Thyroid gland (tissue), 4 donors: ENCODE measurements around the gene PROKR1. TPM values are rescaled to one million over a fixed set of nuclear protein-coding genes. Genes with fewer than 3 reads are reported as not detected.

Source experiments
- DNase-seq, 2 donors: peaks; one replicate each; pipeline ENCODE4 v3.0.0-alpha.2; 2019
- H3K27ac ChIP-seq, 3 donors: fragments of 200-600 bp; sonication (generic); 1 replicate in 2 of 3; 2 replicates in 1 of 3; pipeline ENCODE4 v1.5.1; 2016 to 2019; ENCODE audit warnings: mild to moderate bottlenecking in 1 of 3, moderate library complexity in 1 of 3
- H3K27me3 ChIP-seq: fragments of 200-600 bp; sonication (generic); one replicate; pipeline ENCODE4 v1.5.1; 2019
- H3K36me3 ChIP-seq, 2 donors: fragments of 200-600 bp; sonication (generic); one replicate each; pipeline ENCODE4 v1.5.1; 2016 to 2019
- H3K4me1 ChIP-seq, 2 donors: fragments of 200-600 bp; sonication (generic); one replicate each; pipeline ENCODE4 v1.5.1; 2017 to 2019
- H3K4me3 ChIP-seq, 3 donors: fragments of 200-600 bp; sonication (generic); replicated peaks in 1 of 3; 1 replicate in 2 of 3; 2 replicates in 1 of 3; pipeline ENCODE4 v1.5.1; 2016; ENCODE audit warnings: mild to moderate bottlenecking in 1 of 3
- H3K9me3 ChIP-seq: fragments of 200-600 bp; sonication (generic); one replicate; pipeline ENCODE4 v1.5.1; 2017
- CTCF ChIP-seq, 6 experiments: fragments of 200-600 bp in 3 of 6; fragments of 450-650 bp in 3 of 6; sonication (generic) in 3 of 6; IDR thresholded peaks; one replicate each; pipeline ENCODE4 v1.5.1; 2016 to 2019; ENCODE audit warnings: antibody characterized with exemption in 6 of 6, mild to moderate bottlenecking in 2 of 6, inconsistent platforms in 1 of 6, moderate library complexity in 1 of 6
- POLR2A ChIP-seq, 2 donors: fragments of 450-650 bp; IDR thresholded peaks; one replicate each; pipeline ENCODE4 v1.6.1; 2017; ENCODE audit warnings: antibody characterized with exemption in 2 of 2, mild to moderate bottlenecking in 2 of 2, moderate library complexity in 1 of 2
- whole genome bisulfite sequencing, 2 donors: methylation state at CpG; one replicate each; pipeline ENCODE4 v1.1.5; 2017; 5-methylcytosine and 5-hydroxymethylcytosine counted together
- intact Hi-C: fragments of 100-400 bp; cut with DNase I; formaldehyde crosslinking; loops from one replicate; pipeline ENCODE4 v1.15.1; 2023
- total RNA-seq, 4 donors: library from RNA; depleted of rRNA; stranded (reverse); fragments of >200 nt; gene quantifications; one replicate each; pipeline ENCODE4 v1.2.3, GENCODE V29; 2016

The PROKR1 gene
- total RNA-seq, 4 donors from 2014 or later = not detected

- Histone ChIP-seq H3K27me3 (no peaks in the 10 kb centered on the region), H3K36me3 (no peaks in the 10 kb centered on the region), H3K4me1 (no peaks in the 10 kb centered on the region), H3K4me3 (no peak overlapping the region), H3K9me3 (no peaks in the 10 kb centered on the region), H3K27ac (no peak overlapping the region)
- TF ChIP-seq CTCF (IDR thresholded peaks at IDR 0.05) = no peak
- no peak for TF ChIP-seq POLR2A (IDR thresholded peaks at IDR 0.05)
- no peak for DNase-seq
- WGBS, 2 donors = 88 to 91% methylated on average over 4 of the region's 4 CpGs
- intact Hi-C loops = no loop called here
Observed at GRCh38 chr2:68695971-68696370, 52.6 kb downstream of the PROKR1 start.

GRCh38 chr2:68696554-68696953, 53.2 kb downstream of the PROKR1 start:
- intact Hi-C loops = no loop called here
- DNase-seq = no peak
- no peaks in the 10 kb centered on the region for H3K36me3 ChIP-seq
- TF ChIP-seq CTCF (IDR thresholded peaks at IDR 0.05) = no peak
- no peak for TF ChIP-seq POLR2A (IDR thresholded peaks at IDR 0.05)
- H3K4me3 ChIP-seq = no peak overlapping the region
- no peaks in the 10 kb centered on the region for H3K27me3 ChIP-seq
- H3K9me3 ChIP-seq = no peaks in the 10 kb centered on the region
- WGBS, 2 donors = 80 to 87% methylated on average over 2 of the region's 2 CpGs
- no peaks in the 10 kb centered on the region for H3K4me1 ChIP-seq
- no peak overlapping the region for H3K27ac ChIP-seq

- Histone ChIP-seq H3K36me3 (no peaks in the 10 kb centered on the region), H3K4me3 (no peak overlapping the region), H3K9me3 (no peaks in the 10 kb centered on the region), H3K27ac (no peak overlapping the region), H3K27me3 (no peaks in the 10 kb centered on the region), H3K4me1 (no peaks in the 10 kb centered on the region)
- no peak for DNase-seq
- 83 to 88% methylated on average over 4 of the region's 4 CpGs for WGBS, 2 donors
- TF ChIP-seq POLR2A (IDR thresholded peaks at IDR 0.05) (no peak), CTCF (IDR thresholded peaks at IDR 0.05) (no peak)
- intact Hi-C loops = no loop called here
Observed at GRCh38 chr2:68698567-68699377, 55.4 kb downstream of the PROKR1 start.

GRCh38 chr2:68700560-68700959, 57.2 kb downstream of the PROKR1 start:
- TF ChIP-seq POLR2A (IDR thresholded peaks at IDR 0.05) (no peak), CTCF (IDR thresholded peaks at IDR 0.05) (no peak)
- Histone ChIP-seq H3K36me3 (no peaks in the 10 kb centered on the region), H3K4me3 (no peak overlapping the region), H3K27me3 (no peaks in the 10 kb centered on the region), H3K9me3 (no peaks in the 10 kb centered on the region), H3K27ac (no peak overlapping the region), H3K4me1 (no peaks in the 10 kb centered on the region)
- intact Hi-C loops = no loop called here
- no peak for DNase-seq
- 91 to 98% methylated on average over 2 of the region's 2 CpGs for WGBS, 2 donors

- Histone ChIP-seq H3K36me3 (no peaks in the 10 kb centered on the region), H3K4me3 (no peak overlapping the region), H3K4me1 (no peaks in the 10 kb centered on the region), H3K9me3 (no peaks in the 10 kb centered on the region), H3K27ac (no peak overlapping the region), H3K27me3 (no peaks in the 10 kb centered on the region)
- DNase-seq = no peak
- 77 to 80% methylated on average over 3 of the region's 3 CpGs for WGBS, 2 donors
- intact Hi-C loops = loop anchor here (5.0 kb wide), 1 partner anchor 216 kb away; no protein-coding TSS in a partner anchor
- TF ChIP-seq CTCF (IDR thresholded peaks at IDR 0.05) (no peak), POLR2A (IDR thresholded peaks at IDR 0.05) (no peak)
Observed at GRCh38 chr2:68706637-68707036, 63.3 kb downstream of the PROKR1 start.
